GM18873 (cell line): Measurements from ENCODE around the gene SLC38A4.
"Not testable (repeated sequence)": the region's sequence is repeated elsewhere in the genome, so short reads cannot be mapped to it uniquely, and the experiment has no call there.

ENCODE experiments used
- ATAC-seq: cut with Tn5 transposase; IDR thresholded peaks from one replicate; pipeline ENCODE4 v1.9.1; 2021; ENCODE audit warnings: mild to moderate bottlenecking, moderate library complexity, moderate number of reproducible peaks; ENCODE audit not compliant: unreplicated experiment, low FRiP score

SLC38A4 gene

GRCh38 chr12:46779879-46780278, 45.9 kb downstream of the SLC38A4 start:
- no peak for ATAC-seq

GRCh38 chr12:46779063-46779462, 46.7 kb downstream of the SLC38A4 start:
- no peak for ATAC-seq

- ATAC-seq = no peak
Measured at GRCh38 chr12:46778415-46778814, 47.4 kb downstream of the SLC38A4 start.

- no peak for ATAC-seq
Measured at GRCh38 chr12:46777587-46777986, 48.2 kb downstream of the SLC38A4 start.

GRCh38 chr12:46775796-46776195, 50.0 kb downstream of the SLC38A4 start:
- no peak for ATAC-seq

- ATAC-seq = no peak
Measured at GRCh38 chr12:46774322-46774633, 51.5 kb downstream of the SLC38A4 start.

GRCh38 chr12:46773586-46774321, 52.0 kb downstream of the SLC38A4 start:
- ATAC-seq = no peak

- ATAC-seq = no peak
Measured at GRCh38 chr12:46771268-46771827, 54.4 kb downstream of the SLC38A4 start.

- ATAC-seq = no peak
Measured at GRCh38 chr12:46770501-46771183, 55.2 kb downstream of the SLC38A4 start.

GRCh38 chr12:46764005-46764404, 61.8 kb downstream of the SLC38A4 start:
- no peak for ATAC-seq

GRCh38 chr12:46763230-46763629, 62.6 kb downstream of the SLC38A4 start:
- no peak for ATAC-seq

- no peak for ATAC-seq
Measured at GRCh38 chr12:46754550-46754949, 71.2 kb downstream of the SLC38A4 start.

GRCh38 chr12:46752396-46752795, 73.4 kb downstream of the SLC38A4 start:
- no peak for ATAC-seq

- ATAC-seq = no peak
Measured at GRCh38 chr12:46751173-46751572, 74.6 kb downstream of the SLC38A4 start.

GRCh38 chr12:46749322-46749721, 76.5 kb downstream of the SLC38A4 start:
- no peak for ATAC-seq

GRCh38 chr12:46744283-46744682, 81.5 kb downstream of the SLC38A4 start:
- ATAC-seq = no peak

- ATAC-seq = no peak
Measured at GRCh38 chr12:46743456-46743855, 82.3 kb downstream of the SLC38A4 start.

- ATAC-seq = not testable (repeated sequence)
Measured at GRCh38 chr12:46742271-46742670, 83.5 kb downstream of the SLC38A4 start.

GRCh38 chr12:46725332-46725731, 100.5 kb downstream of the SLC38A4 start:
- ATAC-seq = no peak

- ATAC-seq = no peak
Measured at GRCh38 chr12:46723629-46724419, 102.0 kb downstream of the SLC38A4 start.
